ENCODE results near the gene SSTR3.

The SSTR3 gene

DNA sequence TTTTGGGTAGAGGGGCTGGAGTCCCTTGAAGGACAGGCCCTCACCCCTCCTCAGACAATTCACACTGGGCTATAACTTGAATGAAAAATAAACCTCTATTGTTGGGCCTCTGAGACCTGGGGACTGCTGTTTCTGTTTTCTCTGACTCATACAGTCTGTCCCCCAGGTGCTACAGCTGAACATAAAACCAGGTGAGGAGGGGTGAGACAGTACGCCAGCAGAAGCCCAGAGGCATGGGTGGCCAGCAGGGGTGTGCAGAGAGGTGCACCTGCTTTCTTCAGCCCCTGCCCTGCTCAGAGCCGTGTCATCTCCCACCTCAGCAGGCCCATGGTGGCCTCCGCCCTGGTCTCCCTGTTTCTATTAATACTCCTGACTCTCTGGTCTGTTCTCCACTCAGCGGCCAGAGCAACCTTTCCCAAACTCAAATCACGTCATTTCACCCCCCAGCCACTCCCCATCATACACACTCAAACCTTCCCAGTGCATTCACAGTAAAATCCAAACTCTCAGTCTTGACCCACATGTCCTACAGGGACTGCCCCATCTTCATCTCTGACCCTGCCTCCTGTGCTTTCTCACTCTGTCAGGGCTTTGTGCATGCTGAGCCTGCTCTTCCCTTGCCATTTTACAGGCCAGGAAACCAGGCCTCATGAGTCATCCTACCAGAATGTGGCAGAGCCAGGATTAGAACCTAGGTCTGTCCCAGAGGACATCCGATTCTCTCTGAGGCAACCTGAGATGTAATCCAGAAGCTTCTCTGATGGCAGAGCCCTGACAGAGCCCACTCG lies 57.2 kb downstream of the SSTR3 start:
- in situ Hi-C loops (cut with MboI; ENCODE audit: low sequenced_read_pairs): no loop called here
